ENCODE measurements around the gene NTSR2. TPM values are rescaled to one million over a fixed set of nuclear protein-coding genes. Genes with fewer than 3 reads are reported as not detected.

Gene NTSR2
- total RNA-seq, 6 experiments from 2014 or later = not detected

- no peak for TF ChIP-seq POLR2A (IDR thresholded peaks at IDR 0.05)
- TF ChIP-seq CTCF (IDR thresholded peaks at IDR 0.05) = peak; percentile 81 to 88 (median 83)
- peak overlapping the region in 1 of 3 donors; percentile 28 for H3K4me3 ChIP-seq
- peaks cover 0 to 22% (median 3%) of the 10 kb centered on the region in 4 donors for H3K4me1 ChIP-seq
- H3K27ac ChIP-seq = peak overlapping the region; percentile 56 to 97 (median 95)
- DNase-seq (peak; percentile 58 to 89 (median 78)), ATAC-seq (peak; percentile 91 to 94 (median 92))
- H3K9me3 ChIP-seq = no peaks in the 10 kb centered on the region
- no peaks in the 10 kb centered on the region for H3K36me3 ChIP-seq
- WGBS (ENCODE audit: insufficient coverage, low coverage, low lambda C conversion rate, missing lambda C conversion rate) = 0% methylated on average over 6 of the region's 9 CpGs
- intact Hi-C loops (cut with DNase I) = no loop called here
- no peaks in the 10 kb centered on the region for H3K27me3 ChIP-seq
These were observed 23.0 kb upstream of the NTSR2 start for GRCh38 chr2:11692966-11693521.

- 58% methylated on average over 4 of the region's 5 CpGs for WGBS (ENCODE audit: insufficient coverage, low coverage, low lambda C conversion rate, missing lambda C conversion rate)
- DNase-seq (no peak), ATAC-seq (no peak)
- H3K4me3 ChIP-seq = no peak overlapping the region
- H3K27ac ChIP-seq = no peak overlapping the region
- H3K4me1 ChIP-seq = peaks cover 0 to 8% (median 3%) of the 10 kb centered on the region in 4 donors
- TF ChIP-seq CTCF (IDR thresholded peaks at IDR 0.05) = no peak
- TF ChIP-seq POLR2A (IDR thresholded peaks at IDR 0.05) = no peak
- H3K36me3 ChIP-seq = no peaks in the 10 kb centered on the region
- H3K27me3 ChIP-seq = no peaks in the 10 kb centered on the region
- intact Hi-C loops (cut with DNase I) = no loop called here
- H3K9me3 ChIP-seq = no peaks in the 10 kb centered on the region
These were observed 21.2 kb upstream of the NTSR2 start for GRCh38 chr2:11691076-11691660.

- intact Hi-C loops (cut with DNase I) = loop anchor here (5.0 kb wide), 1 partner anchor 99 kb away; no protein-coding TSS in a partner anchor
- H3K9me3 ChIP-seq = no peaks in the 10 kb centered on the region
- peaks cover 0 to 3% (median 1%) of the 10 kb centered on the region in 4 donors for H3K4me1 ChIP-seq
- TF ChIP-seq POLR2A (IDR thresholded peaks at IDR 0.05) (no peak), CTCF (IDR thresholded peaks at IDR 0.05) (peak; percentile 82 to 94 (median 92))
- H3K27ac ChIP-seq = no peak overlapping the region
- DNase-seq = peak; percentile 76 to 83 (median 79)
- ATAC-seq = peak; percentile 74 to 79 (median 76)
- no peak overlapping the region for H3K4me3 ChIP-seq
- WGBS (ENCODE audit: insufficient coverage, low coverage, low lambda C conversion rate, missing lambda C conversion rate) = 8% methylated on average over 21 of the region's 23 CpGs
- H3K27me3 ChIP-seq = no peaks in the 10 kb centered on the region
- H3K36me3 ChIP-seq = no peaks in the 10 kb centered on the region
These were observed 18.5 kb upstream of the NTSR2 start for GRCh38 chr2:11688222-11689069.

GRCh38 chr2:11687736-11688135 is 17.7 kb upstream of the NTSR2 start:
- intact Hi-C loops (cut with DNase I) = loop anchor here (5.0 kb wide), 1 partner anchor 100 kb away; no protein-coding TSS in a partner anchor
- Histone ChIP-seq H3K4me1 (no peaks in the 10 kb centered on the region), H3K4me3 (no peak overlapping the region), H3K9me3 (no peaks in the 10 kb centered on the region), H3K27ac (no peak overlapping the region), H3K36me3 (no peaks in the 10 kb centered on the region), H3K27me3 (no peaks in the 10 kb centered on the region)
- WGBS (ENCODE audit: insufficient coverage, low coverage, low lambda C conversion rate, missing lambda C conversion rate) = 40% methylated on average over 1 of the region's 9 CpGs
- no peak for DNase-seq
- no peak for TF ChIP-seq CTCF (IDR thresholded peaks at IDR 0.05)
- no peak for ATAC-seq

All from right lobe of liver (tissue), 6 donors.